BE2C (cell line): ENCODE results near the gene NUP35.

Source experiments
- DNase-seq: peaks from one replicate; pipeline ENCODE4 v3.0.0-alpha.2; 2020
- H3K27me3 ChIP-seq: fragments of 250-450 bp; sonication (Bioruptor Pico); 2 replicates; pipeline ENCODE4 v1.5.1; 2020; ENCODE audit warnings: mild to moderate bottlenecking
- H3K36me3 ChIP-seq: fragments of 250-450 bp; sonication (Bioruptor Pico); 2 replicates; pipeline ENCODE4 v1.5.1; 2020; ENCODE audit warnings: mild to moderate bottlenecking
- H3K4me1 ChIP-seq: fragments of 250-450 bp; sonication (Bioruptor Pico); 2 replicates; pipeline ENCODE4 v1.5.1; 2020
- H3K4me3 ChIP-seq: 2 replicates; pipeline ENCODE4 v1.5.1; 2011; ENCODE audit warnings: low read depth, low read length
- H3K9me3 ChIP-seq: fragments of 250-450 bp; sonication (Bioruptor Pico); 2 replicates; pipeline ENCODE4 v1.5.1; 2020
- TF ChIP-seq, protein P1 (sequence below): IDR thresholded peaks from 2 replicates; pipeline ENCODE4 v1.5.1; 2012; ENCODE audit warnings: mild to moderate bottlenecking, low read depth, low read length

NUP35 gene

DNA sequence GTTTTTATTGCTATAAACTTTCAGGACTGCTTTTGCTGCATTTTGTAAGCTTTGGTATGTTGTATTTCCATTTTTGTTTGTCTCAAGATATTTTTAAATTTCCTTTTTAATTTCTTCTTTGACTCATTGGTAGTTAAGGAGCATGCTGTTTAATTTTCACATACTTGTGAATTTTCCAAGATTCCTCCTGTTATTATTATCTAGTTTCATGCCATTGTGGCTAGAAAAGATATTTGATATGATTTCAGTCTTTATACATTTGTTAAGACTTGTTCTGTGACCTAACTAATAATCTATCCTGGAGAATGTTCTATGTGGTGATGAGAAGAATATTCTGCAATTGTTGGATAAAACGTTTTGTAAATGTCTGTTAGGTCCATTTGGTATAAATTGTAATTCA, 62.1 kb downstream of the NUP35 start:
- Histone ChIP-seq H3K27me3 (no peaks in the 10 kb centered on the region), H3K9me3 (no peaks in the 10 kb centered on the region), H3K4me3 (no peak overlapping the region), H3K36me3 (no peaks in the 10 kb centered on the region; the same call in 1 of the 2 replicates), H3K4me1 (no peaks in the 10 kb centered on the region)
- TF ChIP-seq, protein P1, sequence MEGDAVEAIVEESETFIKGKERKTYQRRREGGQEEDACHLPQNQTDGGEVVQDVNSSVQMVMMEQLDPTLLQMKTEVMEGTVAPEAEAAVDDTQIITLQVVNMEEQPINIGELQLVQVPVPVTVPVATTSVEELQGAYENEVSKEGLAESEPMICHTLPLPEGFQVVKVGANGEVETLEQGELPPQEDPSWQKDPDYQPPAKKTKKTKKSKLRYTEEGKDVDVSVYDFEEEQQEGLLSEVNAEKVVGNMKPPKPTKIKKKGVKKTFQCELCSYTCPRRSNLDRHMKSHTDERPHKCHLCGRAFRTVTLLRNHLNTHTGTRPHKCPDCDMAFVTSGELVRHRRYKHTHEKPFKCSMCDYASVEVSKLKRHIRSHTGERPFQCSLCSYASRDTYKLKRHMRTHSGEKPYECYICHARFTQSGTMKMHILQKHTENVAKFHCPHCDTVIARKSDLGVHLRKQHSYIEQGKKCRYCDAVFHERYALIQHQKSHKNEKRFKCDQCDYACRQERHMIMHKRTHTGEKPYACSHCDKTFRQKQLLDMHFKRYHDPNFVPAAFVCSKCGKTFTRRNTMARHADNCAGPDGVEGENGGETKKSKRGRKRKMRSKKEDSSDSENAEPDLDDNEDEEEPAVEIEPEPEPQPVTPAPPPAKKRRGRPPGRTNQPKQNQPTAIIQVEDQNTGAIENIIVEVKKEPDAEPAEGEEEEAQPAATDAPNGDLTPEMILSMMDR = no peak
- no peak for DNase-seq

DNA sequence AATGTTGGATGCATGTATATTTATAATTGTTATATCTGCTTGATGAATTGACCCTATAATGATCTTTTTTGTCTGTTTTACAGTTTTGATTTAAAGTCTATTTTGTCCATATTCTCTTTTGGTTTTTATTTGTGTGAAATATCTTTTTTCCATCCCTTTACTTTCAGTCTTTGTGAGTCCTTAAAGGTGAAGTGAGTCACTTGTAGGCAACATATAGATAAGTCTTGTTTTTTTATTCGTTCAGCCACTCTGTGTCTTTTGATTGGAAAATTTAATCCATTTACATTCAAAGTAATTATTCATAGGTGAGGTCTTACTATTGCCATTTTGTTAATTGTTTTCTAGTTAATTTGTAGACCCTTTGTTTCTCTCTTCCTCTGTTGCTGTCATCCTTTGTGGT, 62.5 kb downstream of the NUP35 start:
- TF ChIP-seq, protein P1 = no peak
- no peaks in the 10 kb centered on the region for H3K9me3 ChIP-seq
- DNase-seq = no peak
- no peaks in the 10 kb centered on the region; the same call in 1 of the 2 replicates for H3K36me3 ChIP-seq
- no peak overlapping the region for H3K4me3 ChIP-seq
- no peaks in the 10 kb centered on the region for H3K4me1 ChIP-seq
- no peaks in the 10 kb centered on the region for H3K27me3 ChIP-seq

DNA sequence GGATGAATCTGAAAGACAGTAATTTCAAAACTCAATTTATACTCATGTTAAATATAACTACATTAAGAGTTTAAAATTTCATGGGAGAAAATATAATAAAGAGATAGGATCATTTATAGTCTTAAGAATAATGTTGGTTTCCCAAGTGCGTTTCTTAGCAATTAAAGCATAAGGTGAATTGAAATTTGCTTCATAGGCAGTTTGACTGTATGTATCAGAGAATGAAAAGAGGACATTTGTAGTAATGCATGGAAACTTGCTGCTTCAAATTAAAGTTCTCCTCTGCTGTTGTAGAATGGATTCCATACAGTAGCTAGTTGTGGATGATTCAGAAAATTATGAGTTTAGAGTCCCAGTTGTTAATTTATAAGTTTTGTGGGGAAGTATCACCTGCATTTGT, 68.1 kb downstream of the NUP35 start:
- no peaks in the 10 kb centered on the region for H3K4me1 ChIP-seq
- TF ChIP-seq, protein P1 = no peak
- no peaks in the 10 kb centered on the region for H3K9me3 ChIP-seq
- no peaks in the 10 kb centered on the region; the same call in 1 of the 2 replicates for H3K36me3 ChIP-seq
- no peaks in the 10 kb centered on the region for H3K27me3 ChIP-seq
- DNase-seq = no peak
- H3K4me3 ChIP-seq = no peak overlapping the region

DNA sequence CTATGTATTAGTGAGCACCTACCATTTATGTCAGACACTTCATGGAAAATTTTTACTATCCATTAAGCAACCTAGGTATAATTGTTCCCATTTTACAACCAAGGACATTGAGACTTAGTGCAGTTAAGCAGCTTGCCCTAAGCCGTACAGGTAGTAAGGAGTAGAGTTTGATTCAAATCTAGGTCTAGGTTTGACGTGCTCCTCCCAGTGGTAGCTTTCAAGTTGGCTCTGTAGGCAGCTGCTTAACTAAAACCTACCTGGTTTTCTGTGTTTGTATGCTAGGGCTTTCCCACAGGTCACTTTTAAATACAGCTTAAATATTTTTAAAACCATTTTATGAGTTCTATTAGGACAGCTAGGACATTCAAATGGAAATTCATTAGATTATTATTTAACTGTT, 69.7 kb downstream of the NUP35 start:
- no peaks in the 10 kb centered on the region for H3K4me1 ChIP-seq
- TF ChIP-seq, protein P1 = no peak
- H3K36me3 ChIP-seq = no peaks in the 10 kb centered on the region
- no peak overlapping the region for H3K4me3 ChIP-seq
- DNase-seq = no peak
- no peaks in the 10 kb centered on the region for H3K27me3 ChIP-seq
- no peaks in the 10 kb centered on the region for H3K9me3 ChIP-seq

DNA sequence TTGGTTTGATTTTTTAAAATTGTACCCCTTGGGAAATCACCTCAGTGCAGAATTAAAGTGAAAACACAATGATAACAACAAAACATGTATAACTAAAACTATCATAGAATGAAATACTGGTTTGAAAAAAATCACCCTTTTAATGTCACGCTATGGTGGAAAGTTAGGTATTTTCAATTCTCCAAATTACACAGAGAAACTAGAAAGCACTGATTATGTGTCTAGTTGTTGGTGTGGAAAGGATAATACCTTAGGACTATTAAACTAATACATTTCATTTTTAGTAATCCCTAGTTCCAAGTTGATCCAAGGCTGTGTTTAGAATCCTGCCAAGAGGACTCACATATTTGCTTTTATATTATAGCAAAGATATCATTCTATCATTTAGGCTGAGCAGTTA, 71.2 kb downstream of the NUP35 start:
- TF ChIP-seq, protein P1 = no peak
- Histone ChIP-seq H3K4me3 (no peak overlapping the region), H3K9me3 (no peaks in the 10 kb centered on the region), H3K4me1 (no peaks in the 10 kb centered on the region), H3K36me3 (no peaks in the 10 kb centered on the region), H3K27me3 (no peaks in the 10 kb centered on the region)
- no peak for DNase-seq

DNA sequence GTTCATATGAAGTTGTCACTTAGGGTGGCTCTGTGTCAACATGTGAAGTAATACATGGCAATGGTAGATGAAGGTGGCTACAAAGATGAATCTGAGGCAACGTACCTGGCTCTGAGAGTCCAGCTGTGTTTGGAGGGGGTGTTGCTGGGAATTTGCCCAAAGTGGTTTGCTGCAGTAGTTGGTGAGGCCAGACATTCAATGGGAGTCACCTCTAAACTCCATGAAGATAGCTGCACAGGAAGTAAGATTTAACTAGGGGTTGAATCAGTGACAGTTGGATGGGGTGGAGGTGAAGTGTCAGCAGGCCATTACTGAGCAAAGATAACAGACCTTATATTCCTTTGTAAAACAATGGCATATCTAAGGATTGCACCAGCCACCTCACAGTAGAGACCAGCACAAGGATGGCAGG, 71.8 kb downstream of the NUP35 start:
- no peaks in the 10 kb centered on the region for H3K27me3 ChIP-seq
- H3K36me3 ChIP-seq = no peaks in the 10 kb centered on the region
- TF ChIP-seq, protein P1 = no peak
- no peak overlapping the region for H3K4me3 ChIP-seq
- DNase-seq = no peak
- H3K4me1 ChIP-seq = no peaks in the 10 kb centered on the region
- no peaks in the 10 kb centered on the region for H3K9me3 ChIP-seq
